Cardiac muscle cell (in vitro differentiated cells and primary cell): ENCODE data around the gene AR. TPM values are rescaled to one million over a fixed set of nuclear protein-coding genes. Genes with fewer than 3 reads are reported as not detected.

ENCODE experiments used
- DNase-seq, 2 donors: peaks; one replicate each; pipeline versions ENCODE4 v3.0.0 to v3.0.0-alpha.2; 2010 to 2017; ENCODE audit warnings: low read depth in 1 of 2, low spot score in 1 of 2
- H3K27ac ChIP-seq: fragments of 200-600 bp; sonication (generic); 2 replicates; pipeline ENCODE4 v1.5.1; 2016
- H3K27me3 ChIP-seq: fragments of 200-600 bp; sonication (generic); 2 replicates; pipeline ENCODE4 v1.6.0; 2016; ENCODE audit warnings: control low read depth
- H3K36me3 ChIP-seq: fragments of 200-600 bp; sonication (generic); 2 replicates; pipeline ENCODE4 v1.5.1; 2016; ENCODE audit warnings: control low read depth
- H3K4me1 ChIP-seq: fragments of 200-600 bp; sonication (generic); 2 replicates; pipeline ENCODE4 v1.8.1; 2017; ENCODE audit warnings: low read depth, mild to moderate bottlenecking, mixed run types
- H3K4me3 ChIP-seq: fragments of 200-600 bp; sonication (generic); 2 replicates; pipeline ENCODE4 v1.5.1; 2016; ENCODE audit warnings: mild to moderate bottlenecking
- H3K9me3 ChIP-seq: fragments of 200-600 bp; sonication (generic); 2 replicates; pipeline ENCODE4 v1.5.1; 2017; ENCODE audit warnings: low read depth, mild to moderate bottlenecking, control low read depth
- polyA plus RNA-seq: library from polyadenylated mRNA; unstranded; fragments of >200 nt; fragmentation: Nextera tagmentation; extraction: Ambion mirVana; gene quantifications from 2 replicates; pipeline ENCODE4 v1.2.1, GENCODE V29; 2016
- total RNA-seq: library from RNA; depleted of rRNA; stranded (reverse); fragments of >200 nt; gene quantifications from 2 replicates; pipeline ENCODE4 v1.2.3, GENCODE V29; 2016
- TF ChIP-seq, protein P1 (sequence below): IDR thresholded peaks from 2 replicates; pipeline ENCODE4 v1.5.1; 2012; ENCODE audit warnings: low read depth, mild to moderate bottlenecking, low read length

The AR gene
- total and polyA plus RNA-seq, 2 experiments from 2014 or later, result 0.24 to 0.93 TPM

DNA sequence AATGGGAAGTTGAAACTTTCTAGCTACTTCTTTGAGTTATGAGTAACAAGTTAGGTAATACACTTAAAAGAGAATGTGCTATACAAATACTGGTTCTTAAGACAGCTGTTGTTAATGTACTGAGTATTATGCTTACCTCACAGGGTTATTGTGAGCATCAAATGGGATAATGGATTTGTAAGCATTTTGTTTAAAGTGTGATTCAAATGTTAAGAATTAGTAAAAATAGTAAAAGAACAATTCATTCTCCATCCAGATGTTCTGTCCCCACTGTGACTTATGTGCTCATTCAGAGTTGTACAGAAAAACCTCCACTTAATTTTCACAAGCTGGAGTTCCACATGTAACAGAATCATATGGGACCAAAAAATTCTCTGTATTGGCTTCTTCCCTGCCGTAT lies 63.6 kb downstream of the AR start:
- no peak for DNase-seq
- no peaks in the 10 kb centered on the region for H3K27me3 ChIP-seq

DNA sequence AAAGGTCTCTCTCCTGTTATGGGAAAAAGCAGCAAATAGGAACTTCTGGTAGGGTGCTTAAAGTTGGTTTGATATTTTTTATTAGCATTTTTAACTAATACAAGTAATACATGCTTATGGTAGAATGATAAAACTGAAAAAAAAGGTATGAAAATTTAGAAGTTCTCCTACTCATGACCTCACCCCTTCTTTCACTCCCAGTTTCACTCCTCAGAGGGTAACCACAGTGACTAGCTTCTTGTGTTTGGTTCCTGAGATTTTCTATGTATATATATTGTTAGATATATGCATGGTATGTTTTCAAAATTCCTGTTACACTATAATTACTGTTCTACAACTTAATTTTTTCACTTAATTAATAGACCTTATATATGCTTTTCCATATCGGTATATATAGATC lies 66.5 kb downstream of the AR start:
- H3K4me3 ChIP-seq, result no peak overlapping the region
- no peaks in the 10 kb centered on the region for H3K9me3 ChIP-seq
- H3K27ac ChIP-seq, result no peak overlapping the region
- H3K4me1 ChIP-seq, result no peaks in the 10 kb centered on the region
- H3K27me3 ChIP-seq, result no peaks in the 10 kb centered on the region
- TF ChIP-seq, protein P1, sequence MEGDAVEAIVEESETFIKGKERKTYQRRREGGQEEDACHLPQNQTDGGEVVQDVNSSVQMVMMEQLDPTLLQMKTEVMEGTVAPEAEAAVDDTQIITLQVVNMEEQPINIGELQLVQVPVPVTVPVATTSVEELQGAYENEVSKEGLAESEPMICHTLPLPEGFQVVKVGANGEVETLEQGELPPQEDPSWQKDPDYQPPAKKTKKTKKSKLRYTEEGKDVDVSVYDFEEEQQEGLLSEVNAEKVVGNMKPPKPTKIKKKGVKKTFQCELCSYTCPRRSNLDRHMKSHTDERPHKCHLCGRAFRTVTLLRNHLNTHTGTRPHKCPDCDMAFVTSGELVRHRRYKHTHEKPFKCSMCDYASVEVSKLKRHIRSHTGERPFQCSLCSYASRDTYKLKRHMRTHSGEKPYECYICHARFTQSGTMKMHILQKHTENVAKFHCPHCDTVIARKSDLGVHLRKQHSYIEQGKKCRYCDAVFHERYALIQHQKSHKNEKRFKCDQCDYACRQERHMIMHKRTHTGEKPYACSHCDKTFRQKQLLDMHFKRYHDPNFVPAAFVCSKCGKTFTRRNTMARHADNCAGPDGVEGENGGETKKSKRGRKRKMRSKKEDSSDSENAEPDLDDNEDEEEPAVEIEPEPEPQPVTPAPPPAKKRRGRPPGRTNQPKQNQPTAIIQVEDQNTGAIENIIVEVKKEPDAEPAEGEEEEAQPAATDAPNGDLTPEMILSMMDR, result no peak
- no peak for DNase-seq
- no peaks in the 10 kb centered on the region for H3K36me3 ChIP-seq

More for the DNA sequence above, 63.6 kb downstream of the AR start:
- H3K36me3 ChIP-seq, result no peaks in the 10 kb centered on the region
- H3K27ac ChIP-seq, result no peak overlapping the region
- H3K4me3 ChIP-seq, result no peak overlapping the region
- H3K9me3 ChIP-seq, result no peaks in the 10 kb centered on the region
- H3K4me1 ChIP-seq, result no peaks in the 10 kb centered on the region
- TF ChIP-seq, protein P1, result no peak

DNA sequence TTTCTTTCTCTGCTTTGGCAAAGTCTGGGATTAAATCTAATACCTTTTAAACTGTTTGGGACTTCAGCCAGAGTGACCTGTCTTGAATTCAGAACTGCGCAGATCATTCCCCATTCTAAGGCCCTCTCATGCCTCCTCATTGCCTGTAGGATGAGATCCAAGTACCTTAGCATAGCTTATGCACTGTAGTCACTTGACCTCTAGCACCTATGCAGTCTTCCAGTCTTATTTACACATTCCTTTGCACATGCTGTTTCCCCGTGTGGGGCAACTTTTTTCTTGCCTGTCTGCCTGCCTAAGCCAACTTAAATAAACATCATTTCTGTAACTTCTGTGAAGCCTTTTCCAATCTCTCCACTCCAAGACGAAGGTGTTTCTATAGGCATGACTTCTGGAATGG lies 68.4 kb downstream of the AR start:
- Histone ChIP-seq H3K9me3 (no peaks in the 10 kb centered on the region), H3K4me3 (no peak overlapping the region), H3K27ac (no peak overlapping the region), H3K27me3 (no peaks in the 10 kb centered on the region), H3K4me1 (no peaks in the 10 kb centered on the region), H3K36me3 (no peaks in the 10 kb centered on the region)
- TF ChIP-seq, protein P1, result no peak
- no peak for DNase-seq

DNA sequence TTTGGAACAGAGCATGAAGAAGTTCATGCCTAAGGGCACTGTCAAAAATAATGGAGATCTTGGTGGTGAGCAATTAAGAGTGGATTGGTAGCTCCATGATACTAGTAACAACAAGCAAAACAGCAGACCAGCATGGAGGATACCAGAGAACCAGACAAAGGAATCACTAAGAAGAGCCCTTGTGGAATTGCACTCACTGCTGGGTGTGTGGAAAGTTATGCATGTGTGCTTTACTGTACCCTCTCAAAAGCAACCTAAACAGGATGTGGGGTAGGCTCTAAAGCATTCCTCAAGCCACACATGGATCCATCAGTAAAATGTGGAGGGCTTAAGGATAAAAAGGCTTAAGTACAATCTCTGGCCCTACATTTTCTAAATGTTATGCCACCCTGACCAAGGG lies 69.5 kb downstream of the AR start:
- Histone ChIP-seq H3K36me3 (no peaks in the 10 kb centered on the region), H3K4me3 (no peak overlapping the region), H3K27ac (no peak overlapping the region), H3K9me3 (no peaks in the 10 kb centered on the region), H3K27me3 (no peaks in the 10 kb centered on the region), H3K4me1 (no peaks in the 10 kb centered on the region)
- DNase-seq, result peak in 1 of 2 donors; percentile 15
- TF ChIP-seq, protein P1, result no peak

DNA sequence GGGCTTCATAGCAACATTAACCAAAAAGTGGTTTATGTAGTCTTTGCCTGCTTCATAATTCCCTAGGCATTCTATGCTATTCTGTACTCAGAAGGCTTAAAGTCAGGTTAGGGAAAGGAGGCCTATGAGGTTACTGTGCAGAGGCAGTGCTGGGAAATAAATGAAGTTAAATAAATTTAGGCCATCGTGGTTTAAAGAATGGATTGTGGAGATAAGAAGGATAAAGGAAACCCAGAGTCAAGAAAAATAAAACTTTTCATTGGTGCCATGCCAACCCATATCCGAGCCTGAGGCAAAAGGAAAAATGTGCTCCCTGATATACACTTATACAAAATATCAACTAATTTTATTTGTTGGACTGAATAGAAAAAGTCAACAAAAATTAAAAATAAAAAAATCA lies 70.2 kb downstream of the AR start:
- H3K4me3 ChIP-seq, result no peak overlapping the region
- H3K4me1 ChIP-seq, result no peaks in the 10 kb centered on the region
- no peak overlapping the region for H3K27ac ChIP-seq
- DNase-seq, result peak in 1 of 2 donors; percentile 9
- no peaks in the 10 kb centered on the region for H3K9me3 ChIP-seq
- H3K36me3 ChIP-seq, result no peaks in the 10 kb centered on the region
- H3K27me3 ChIP-seq, result no peaks in the 10 kb centered on the region
- TF ChIP-seq, protein P1, result no peak

DNA sequence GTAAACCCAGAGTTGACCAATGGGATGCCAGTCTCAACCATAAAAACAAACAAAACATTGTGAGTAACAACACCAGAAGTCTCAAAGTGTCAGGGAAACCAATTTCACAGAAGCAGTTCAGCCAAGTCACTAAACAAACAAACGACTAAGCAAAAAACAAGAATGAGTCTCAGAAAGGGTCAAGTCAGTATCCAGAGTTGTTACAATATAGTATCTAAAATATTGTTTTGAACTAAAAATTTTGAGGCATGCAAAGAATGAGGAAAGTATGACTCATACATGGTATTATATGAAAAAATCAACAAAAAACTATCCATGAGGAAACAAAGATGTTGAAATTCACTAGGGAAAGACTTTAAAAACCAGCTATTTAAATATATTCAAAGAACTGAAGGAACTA lies 70.6 kb downstream of the AR start:
- no peak overlapping the region for H3K4me3 ChIP-seq
- DNase-seq, result peak in 1 of 2 donors; percentile 38
- no peaks in the 10 kb centered on the region for H3K36me3 ChIP-seq
- no peak overlapping the region for H3K27ac ChIP-seq
- no peaks in the 10 kb centered on the region for H3K9me3 ChIP-seq
- no peaks in the 10 kb centered on the region for H3K4me1 ChIP-seq
- no peaks in the 10 kb centered on the region for H3K27me3 ChIP-seq
- TF ChIP-seq, protein P1, result no peak
